Measurements from ENCODE around the gene SWT1.
A peak's percentile ranks its signal among the peaks of the same experiment; 100 is the strongest.
"Not testable (repeated sequence)": the region's sequence is repeated elsewhere in the genome, so short reads cannot be mapped to it uniquely, and the experiment has no call there.

Gene SWT1

GRCh38 chr1:185207980-185208602, 51.1 kb downstream of the SWT1 start:
- no peak for DNase-seq (ENCODE audit: low read depth)

GRCh38 chr1:185208626-185209180, 51.7 kb downstream of the SWT1 start:
- TF ChIP-seq CTCF (IDR thresholded peaks at IDR 0.05; ENCODE audit: control insufficient read depth, insufficient read depth, low read depth, low read length, missing control alignments): no peak
- no peak overlapping the region for H3K4me3 ChIP-seq (ENCODE audit: control insufficient read depth, low read depth, low read length)
- DNase-seq (ENCODE audit: low read depth): no peak

More at GRCh38 chr1:185207980-185208602, 51.1 kb downstream of the SWT1 start:
- TF ChIP-seq CTCF (IDR thresholded peaks at IDR 0.05; ENCODE audit: control insufficient read depth, insufficient read depth, low read depth, low read length, missing control alignments): no peak
- H3K4me3 ChIP-seq (ENCODE audit: control insufficient read depth, low read depth, low read length): no peak overlapping the region

GRCh38 chr1:185209357-185209756, 52.4 kb downstream of the SWT1 start:
- not testable (repeated sequence) for H3K4me3 ChIP-seq (ENCODE audit: control insufficient read depth, low read depth, low read length); DNase-seq (ENCODE audit: low read depth)

- DNase-seq (ENCODE audit: low read depth): peak; percentile 13
- no peak overlapping the region for H3K4me3 ChIP-seq (ENCODE audit: control insufficient read depth, low read depth, low read length)
- TF ChIP-seq CTCF (IDR thresholded peaks at IDR 0.05; ENCODE audit: control insufficient read depth, insufficient read depth, low read depth, low read length, missing control alignments): no peak
These were observed 56.1 kb downstream of the SWT1 start for GRCh38 chr1:185213091-185213490.

GRCh38 chr1:185215911-185216310, 58.9 kb downstream of the SWT1 start:
- TF ChIP-seq CTCF (IDR thresholded peaks at IDR 0.05; ENCODE audit: control insufficient read depth, insufficient read depth, low read depth, low read length, missing control alignments): no peak
- DNase-seq (ENCODE audit: low read depth): no peak
- no peak overlapping the region for H3K4me3 ChIP-seq (ENCODE audit: control insufficient read depth, low read depth, low read length)

- TF ChIP-seq CTCF (IDR thresholded peaks at IDR 0.05; ENCODE audit: control insufficient read depth, insufficient read depth, low read depth, low read length, missing control alignments): no peak
- H3K4me3 ChIP-seq (ENCODE audit: control insufficient read depth, low read depth, low read length): no peak overlapping the region
- DNase-seq (ENCODE audit: low read depth): no peak
These were observed 67.2 kb downstream of the SWT1 start for GRCh38 chr1:185224132-185224531.

GRCh38 chr1:185227161-185227560, 70.2 kb downstream of the SWT1 start:
- no peak overlapping the region for H3K4me3 ChIP-seq (ENCODE audit: control insufficient read depth, low read depth, low read length)
- DNase-seq (ENCODE audit: low read depth): no peak
- TF ChIP-seq CTCF (IDR thresholded peaks at IDR 0.05; ENCODE audit: control insufficient read depth, insufficient read depth, low read depth, low read length, missing control alignments): no peak
